ENCODE results near the gene CARHSP1.
A peak's percentile ranks its signal among the peaks of the same experiment; 100 is the strongest.

CARHSP1 gene

GRCh38 chr16:8864480-8865110, 4.2 kb downstream of the CARHSP1 start:
- H3K4me1 ChIP-seq (ENCODE audit: control insufficient read depth, insufficient read depth, low read length), result peaks cover 10% of the 10 kb centered on the region
- no peak overlapping the region for H3K27ac ChIP-seq (ENCODE audit: extremely low read depth, low read depth, low read length)
- no peak overlapping the region for H3K4me3 ChIP-seq (ENCODE audit: low read depth, low read length)
- H3K36me3 ChIP-seq (ENCODE audit: control insufficient read depth in 2 of 2, insufficient read depth in 1 of 2, low read length in 2 of 2), result peaks cover 0 to 19% of the 10 kb centered on the region in 2 experiments; a peak in 2 of 3 replicates
- no peaks in the 10 kb centered on the region for H3K9me3 ChIP-seq (ENCODE audit: control insufficient read depth, insufficient read depth, low read depth, low read length)
- CTCF ChIA-PET, result interaction anchor here (4.2 kb wide), 1 partner anchor 15 kb away, joined by 28 read pairs; no protein-coding TSS in a partner anchor
- POLR2A ChIA-PET, result interaction anchor here (1.6 kb wide), 1 partner anchor 13 kb away, joined by 3 read pairs; no protein-coding TSS in a partner anchor
- TF ChIP-seq ZNF658 (tag by site-specific recombination; IDR thresholded peaks at IDR 0.05) (no peak), KLF10 (tag by site-specific recombination; IDR thresholded peaks at IDR 0.05) (peak; percentile 45; the same call in 1 of the 2 replicates), EGR2 (tag by site-specific recombination; IDR thresholded peaks at IDR 0.05; ENCODE audit: low read depth) (no peak), AEBP2 (tag by site-specific recombination; IDR thresholded peaks at IDR 0.05; ENCODE audit: borderline replicate concordance) (no peak), SALL2 (tag by site-specific recombination; IDR thresholded peaks at IDR 0.05; ENCODE audit: borderline replicate concordance) (no peak), SETDB1 (IDR thresholded peaks at IDR 0.05; ENCODE audit: insufficient read length, low read length) (no peak), KLF1 (tag by site-specific recombination; IDR thresholded peaks at IDR 0.05) (peak; percentile 95), ZNF518A (tag by site-specific recombination; conservative IDR thresholded peaks at IDR 0.05; ENCODE audit: low read depth) (no peak), KLF9 (tag by site-specific recombination; IDR thresholded peaks at IDR 0.05; ENCODE audit: low read depth) (peak; percentile 93), PRDM1 (tag by site-specific recombination; IDR thresholded peaks at IDR 0.05) (no peak), ZNF449 (tag by site-specific recombination; IDR thresholded peaks at IDR 0.05) (no peak), ZNF202 (tag by site-specific recombination; IDR thresholded peaks at IDR 0.05; ENCODE audit: borderline replicate concordance) (no peak), ZFP41 (tag by site-specific recombination; IDR thresholded peaks at IDR 0.05; ENCODE audit: borderline replicate concordance) (no peak), ZNF561 (tag by site-specific recombination; IDR thresholded peaks at IDR 0.05; ENCODE audit: borderline replicate concordance) (no peak), ZBTB44 (tag by site-specific recombination; IDR thresholded peaks at IDR 0.05) (no peak), ZNF624 (tag by site-specific recombination; IDR thresholded peaks at IDR 0.05) (no peak), ZBTB8A (tag by site-specific recombination; IDR thresholded peaks at IDR 0.05) (peak; percentile 22; the same call in 1 of the 2 replicates), ZSCAN5A (tag by site-specific recombination; IDR thresholded peaks at IDR 0.05) (no peak), ZNF140 (tag by site-specific recombination; IDR thresholded peaks at IDR 0.05) (no peak), ZNF521 (tag by site-specific recombination; IDR thresholded peaks at IDR 0.05) (no peak), ZNF302 (tag by site-specific recombination; IDR thresholded peaks at IDR 0.05; ENCODE audit: low read depth) (no peak), MZF1 (tag by site-specific recombination; IDR thresholded peaks at IDR 0.05; ENCODE audit: borderline replicate concordance) (no peak), PATZ1 (tag by site-specific recombination; IDR thresholded peaks at IDR 0.05) (peak; percentile 34; the same call in 1 of the 2 replicates), ZNF133 (tag by site-specific recombination; IDR thresholded peaks at IDR 0.05) (no peak)
